Right forelimb (tissue), 1 donor: ENCODE measurements around the gene CPED1.
"Not testable (repeated sequence)": the region's sequence is repeated elsewhere in the genome, so short reads cannot be mapped to it uniquely, and the experiment has no call there.

Source experiments
- DNase-seq: peaks from one replicate; pipeline ENCODE4 v3.0.0-alpha.2; 2018

CPED1 gene

GRCh38 chr7:121195874-121196273 lies 207.4 kb downstream of the CPED1 start:
- peak; percentile 48 for DNase-seq

DNA sequence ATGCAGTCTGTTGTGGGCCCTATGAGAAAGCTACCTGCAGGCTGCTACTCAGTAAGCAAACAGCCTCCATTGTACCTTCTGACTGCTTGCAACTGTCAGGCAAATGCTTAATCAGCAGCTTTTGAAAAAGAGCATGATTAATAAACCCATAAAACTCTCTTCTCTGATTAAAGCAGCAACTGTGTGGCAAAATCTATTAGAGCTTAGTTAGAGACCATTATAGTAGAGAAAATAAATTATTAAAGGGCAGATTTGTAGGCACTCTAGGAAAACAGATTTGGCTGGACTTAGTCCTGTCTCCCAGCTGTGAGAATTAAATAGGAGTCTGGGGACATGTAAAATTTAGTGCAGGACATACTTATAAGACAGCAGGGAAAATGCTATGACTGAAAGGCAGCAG lies 207.8 kb downstream of the CPED1 start:
- no peak for DNase-seq

- DNase-seq, result no peak
Observed at GRCh38 chr7:121197455-121197854, 208.9 kb downstream of the CPED1 start.

GRCh38 chr7:121198502-121198901 lies 210.0 kb downstream of the CPED1 start:
- no peak for DNase-seq

DNA sequence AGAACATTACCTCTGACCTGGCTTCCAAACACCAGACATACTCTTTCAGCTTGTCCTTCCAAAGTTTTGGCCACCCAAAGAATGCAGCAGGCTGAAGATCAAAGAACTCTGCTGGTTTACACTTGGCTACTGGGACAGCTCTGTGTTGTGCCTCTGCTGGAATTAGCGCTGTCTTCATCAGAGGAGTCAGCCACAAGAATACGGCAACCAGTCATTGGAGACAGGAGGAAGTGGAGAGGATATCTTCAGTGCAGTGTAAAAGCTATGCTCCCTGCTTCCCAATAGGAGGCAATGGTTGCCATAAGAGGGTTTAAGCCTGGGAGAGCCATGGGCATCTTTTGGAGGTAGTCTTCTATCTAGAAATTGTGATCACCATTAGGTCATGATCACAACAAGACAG lies 213.6 kb downstream of the CPED1 start:
- no peak for DNase-seq

DNA sequence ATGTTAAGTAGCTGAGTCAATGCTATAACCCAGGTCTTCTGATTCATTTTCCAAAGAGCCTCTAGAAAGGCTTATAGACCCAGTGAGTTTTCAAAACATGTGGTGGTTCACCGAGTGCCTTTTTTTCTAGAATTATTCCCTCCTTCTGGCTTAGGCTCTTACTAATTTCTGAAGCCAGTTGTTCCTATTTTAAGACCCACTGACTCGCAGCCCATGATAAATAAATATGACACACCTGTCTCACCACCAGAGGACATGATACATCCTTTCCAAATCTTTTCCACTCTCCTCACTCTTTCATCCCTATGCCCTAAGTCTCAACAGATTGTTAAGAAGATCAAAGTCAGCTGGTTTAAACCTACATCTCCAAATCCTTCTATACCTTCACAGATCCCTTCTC lies 214.3 kb downstream of the CPED1 start:
- no peak for DNase-seq

- DNase-seq, result no peak
Observed at GRCh38 chr7:121204537-121204936, 216.0 kb downstream of the CPED1 start.

GRCh38 chr7:121205777-121206176 lies 217.3 kb downstream of the CPED1 start:
- DNase-seq, result no peak

- no peak for DNase-seq
Observed at GRCh38 chr7:121211253-121211652, 222.7 kb downstream of the CPED1 start.

- no peak for DNase-seq
Observed at GRCh38 chr7:121212036-121212435, 223.5 kb downstream of the CPED1 start.

DNA sequence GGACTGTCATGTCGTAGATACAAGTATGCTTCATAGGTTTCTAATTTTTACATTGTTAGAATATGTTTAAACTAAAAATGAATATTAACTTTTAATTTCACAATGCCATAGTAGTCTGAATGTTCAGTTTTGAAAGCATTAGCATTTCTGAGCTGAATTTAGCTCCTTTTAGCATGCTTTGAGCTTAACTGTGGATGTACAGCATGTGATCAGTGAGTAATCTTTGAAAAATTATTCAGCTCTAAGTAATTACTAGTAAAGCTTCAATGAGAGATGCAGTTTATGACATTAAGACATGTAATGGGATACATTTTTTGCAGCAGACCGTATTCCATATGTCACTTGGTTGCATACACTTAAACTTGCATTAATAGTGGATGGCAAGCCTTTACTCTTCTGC lies 226.1 kb downstream of the CPED1 start:
- DNase-seq, result no peak

DNA sequence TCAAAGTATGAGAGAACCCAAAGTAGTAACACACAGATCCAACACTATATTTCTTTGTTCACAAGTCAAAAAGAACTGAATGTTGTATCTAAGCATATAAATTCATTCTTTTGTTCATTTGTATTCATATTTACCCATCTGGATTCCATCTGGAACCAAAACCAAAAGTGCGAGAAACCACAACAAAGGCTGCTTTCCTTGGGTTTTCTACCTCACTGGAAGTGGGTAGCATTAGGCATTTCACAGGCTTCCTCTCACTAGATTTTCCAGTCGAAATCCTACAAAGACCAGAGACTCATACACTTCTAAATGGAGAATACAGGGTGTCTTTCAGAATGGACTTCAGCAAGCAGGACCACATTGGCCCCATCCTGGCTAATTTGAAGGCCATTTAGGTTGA lies 230.5 kb downstream of the CPED1 start:
- DNase-seq, result no peak

GRCh38 chr7:121221108-121221507 lies 232.6 kb downstream of the CPED1 start:
- not testable (repeated sequence) for DNase-seq

GRCh38 chr7:121228779-121229178 lies 240.3 kb downstream of the CPED1 start:
- DNase-seq, result no peak

- no peak for DNase-seq
Observed at GRCh38 chr7:121235201-121235600, 246.7 kb downstream of the CPED1 start.

DNA sequence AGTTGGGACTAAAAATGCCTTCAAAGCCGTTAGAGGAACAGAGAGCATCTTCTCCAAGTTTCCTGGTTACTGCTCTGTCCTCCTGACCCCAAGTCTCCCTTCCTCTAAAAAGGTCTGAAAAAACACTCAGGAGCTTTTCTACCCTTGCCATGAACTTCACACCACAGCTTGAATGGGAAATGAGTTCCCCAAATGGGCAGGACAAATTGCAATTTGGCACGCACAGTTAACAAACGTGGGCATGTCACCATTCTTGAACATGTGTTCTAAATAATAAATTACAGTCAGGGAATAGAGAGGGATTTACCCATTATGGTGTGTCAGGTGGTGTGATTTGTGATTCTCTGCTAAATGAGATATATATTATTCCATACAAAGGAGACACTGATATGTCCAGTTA lies 249.1 kb downstream of the CPED1 start:
- DNase-seq, result no peak

GRCh38 chr7:121244120-121244870 lies 255.8 kb downstream of the CPED1 start:
- DNase-seq, result peak; percentile 47

DNA sequence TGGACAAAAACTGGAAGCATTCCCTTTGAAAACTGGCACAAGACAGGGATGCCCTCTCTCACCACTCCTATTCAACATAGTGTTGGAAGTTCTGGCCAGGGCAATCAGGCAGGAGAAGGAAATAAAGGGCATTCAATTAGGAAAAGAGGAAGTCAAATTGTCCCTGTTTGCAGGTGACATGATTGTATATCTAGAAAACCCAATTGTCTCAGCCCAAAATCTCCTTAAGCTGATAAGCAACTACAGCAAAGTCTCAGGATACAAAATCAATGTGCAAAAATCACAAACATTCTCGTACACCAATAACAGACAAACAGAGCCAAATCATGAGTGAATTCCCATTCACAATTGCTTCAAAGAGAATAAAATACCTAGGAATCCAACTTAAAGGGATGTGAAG lies 262.9 kb downstream of the CPED1 start:
- not testable (repeated sequence) for DNase-seq

DNA sequence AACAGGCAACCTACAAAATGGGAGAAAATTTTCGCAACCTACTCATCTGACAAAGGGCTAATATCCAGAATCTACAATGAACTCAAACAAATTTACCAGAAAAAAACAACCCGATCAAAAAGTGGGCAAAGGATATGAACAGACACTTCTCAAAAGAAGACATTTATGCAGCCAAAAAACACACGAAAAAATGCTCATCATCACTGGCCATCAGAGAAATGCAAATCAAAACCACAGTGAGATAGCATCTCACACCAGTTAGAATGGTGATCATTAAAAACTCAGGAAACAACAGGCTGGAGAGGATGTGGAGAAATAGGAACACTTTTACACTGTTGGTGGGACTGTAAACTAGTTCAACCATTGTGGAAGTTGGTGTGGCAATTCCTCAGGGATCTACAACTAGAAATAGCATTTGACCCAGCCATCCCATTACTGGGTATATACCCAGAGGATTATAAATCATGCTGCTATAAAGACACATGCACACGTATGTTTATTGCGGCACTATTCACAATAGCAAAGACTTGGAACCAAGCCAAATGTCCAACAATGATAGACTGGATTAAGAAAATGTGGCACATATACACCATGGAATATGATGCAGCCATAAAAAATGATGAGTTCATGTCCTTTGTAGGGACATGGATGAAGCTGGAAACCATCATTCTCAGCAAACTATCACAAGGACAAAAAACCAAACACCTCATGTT lies 264.2 kb downstream of the CPED1 start:
- not testable (repeated sequence) for DNase-seq

- DNase-seq, result no peak
Observed at GRCh38 chr7:121259826-121260225, 271.3 kb downstream of the CPED1 start.

- no peak for DNase-seq
Observed at GRCh38 chr7:121261207-121261884, 272.8 kb downstream of the CPED1 start.

GRCh38 chr7:121262221-121262620 lies 273.7 kb downstream of the CPED1 start:
- no peak for DNase-seq

GRCh38 chr7:121262969-121263368 lies 274.5 kb downstream of the CPED1 start:
- no peak for DNase-seq

- DNase-seq, result no peak
Observed at GRCh38 chr7:121266307-121266894, 277.9 kb downstream of the CPED1 start.
